BE2C (cell line): Measurements from ENCODE around the gene PHACTR3.

Experiments used
- DNase-seq: peaks from one replicate; pipeline ENCODE4 v3.0.0-alpha.2; 2020
- H3K27me3 ChIP-seq: fragments of 250-450 bp; sonication (Bioruptor Pico); 2 replicates; pipeline ENCODE4 v1.5.1; 2020; ENCODE audit warnings: mild to moderate bottlenecking
- H3K36me3 ChIP-seq: fragments of 250-450 bp; sonication (Bioruptor Pico); 2 replicates; pipeline ENCODE4 v1.5.1; 2020; ENCODE audit warnings: mild to moderate bottlenecking
- H3K4me1 ChIP-seq: fragments of 250-450 bp; sonication (Bioruptor Pico); 2 replicates; pipeline ENCODE4 v1.5.1; 2020
- H3K4me3 ChIP-seq: 2 replicates; pipeline ENCODE4 v1.5.1; 2011; ENCODE audit warnings: low read depth, low read length
- H3K9me3 ChIP-seq: fragments of 250-450 bp; sonication (Bioruptor Pico); 2 replicates; pipeline ENCODE4 v1.5.1; 2020
- TF ChIP-seq, protein P1 (sequence below): IDR thresholded peaks from 2 replicates; pipeline ENCODE4 v1.5.1; 2012; ENCODE audit warnings: mild to moderate bottlenecking, low read depth, low read length

PHACTR3 gene

DNA sequence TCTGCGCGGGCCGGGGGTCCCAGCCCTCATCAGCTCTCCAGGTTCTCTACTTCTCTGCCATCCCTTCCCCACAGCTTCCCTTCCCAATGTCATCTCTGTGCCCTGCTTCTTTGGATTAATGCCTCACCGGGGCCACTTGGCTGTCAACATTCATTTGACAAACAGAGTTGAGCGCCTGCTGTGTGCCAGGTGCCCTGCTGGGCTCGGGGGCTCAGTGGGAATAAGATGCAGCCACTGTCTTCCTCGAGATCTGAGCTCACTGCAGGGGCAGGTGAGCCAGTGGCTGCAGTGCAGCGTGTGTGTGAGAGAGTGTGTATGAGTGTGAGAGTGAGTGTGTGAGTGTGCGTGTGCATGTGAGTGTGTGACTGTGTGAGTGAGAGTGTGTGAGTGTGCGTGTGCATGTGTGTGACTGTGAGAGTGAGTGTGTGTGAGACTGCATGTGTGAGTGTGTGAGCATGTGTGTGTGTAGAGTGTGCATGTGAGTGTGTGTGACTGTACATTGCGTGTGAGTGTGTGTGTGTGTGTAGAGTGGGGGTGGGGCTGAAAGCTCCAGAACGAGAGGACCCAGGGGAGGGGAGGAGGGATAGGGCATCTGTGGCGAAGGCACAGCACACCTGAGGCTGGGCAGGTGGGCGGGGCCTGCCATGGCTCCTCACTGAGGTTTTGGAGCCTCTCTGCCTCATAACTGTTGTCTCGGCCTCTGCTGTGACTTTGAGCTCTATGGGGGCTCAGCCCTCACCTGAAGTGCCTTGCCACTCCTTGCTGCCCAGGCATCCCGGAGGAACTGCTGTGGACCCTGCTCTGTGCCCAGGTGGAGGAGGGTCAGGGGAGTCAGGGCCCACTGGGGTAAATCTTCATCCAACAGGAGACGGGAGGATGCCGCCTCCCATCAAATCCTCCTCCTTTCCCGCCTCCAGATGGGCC is 36.5 kb upstream of the PHACTR3 start:
- no peaks in the 10 kb centered on the region for H3K9me3 ChIP-seq
- H3K4me3 ChIP-seq, result no peak overlapping the region
- H3K4me1 ChIP-seq, result no peaks in the 10 kb centered on the region

DNA sequence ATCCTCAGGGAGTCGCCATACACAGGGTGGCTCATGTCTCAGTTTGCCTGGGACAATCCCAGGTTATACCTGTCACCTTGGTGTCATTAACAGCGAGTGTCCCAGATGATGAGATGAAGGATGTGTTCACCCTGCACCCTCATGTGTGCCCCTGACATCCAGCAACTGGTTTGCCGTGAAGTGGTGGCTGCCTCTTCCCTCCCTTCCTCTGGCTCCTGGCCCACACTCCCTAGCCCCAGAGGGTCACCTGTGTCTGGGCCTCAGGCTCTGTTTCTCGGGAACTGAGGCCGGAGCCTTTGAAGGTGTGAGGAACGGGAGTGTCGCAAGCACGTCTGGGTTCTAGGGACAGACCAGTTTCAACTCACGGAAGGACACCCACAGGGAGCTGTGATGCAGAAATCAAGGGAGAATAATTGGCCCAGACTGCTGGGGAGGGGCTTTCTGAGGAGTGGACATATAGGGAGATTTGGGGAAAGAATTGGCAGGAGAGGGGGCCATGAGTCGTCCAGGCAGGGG is 35.8 kb upstream of the PHACTR3 start:
- Histone ChIP-seq H3K4me3 (no peak overlapping the region), H3K9me3 (no peaks in the 10 kb centered on the region), H3K4me1 (no peaks in the 10 kb centered on the region), H3K27me3 (no peaks in the 10 kb centered on the region; the same call in 1 of the 2 replicates), H3K36me3 (no peaks in the 10 kb centered on the region)
- TF ChIP-seq, protein P1, sequence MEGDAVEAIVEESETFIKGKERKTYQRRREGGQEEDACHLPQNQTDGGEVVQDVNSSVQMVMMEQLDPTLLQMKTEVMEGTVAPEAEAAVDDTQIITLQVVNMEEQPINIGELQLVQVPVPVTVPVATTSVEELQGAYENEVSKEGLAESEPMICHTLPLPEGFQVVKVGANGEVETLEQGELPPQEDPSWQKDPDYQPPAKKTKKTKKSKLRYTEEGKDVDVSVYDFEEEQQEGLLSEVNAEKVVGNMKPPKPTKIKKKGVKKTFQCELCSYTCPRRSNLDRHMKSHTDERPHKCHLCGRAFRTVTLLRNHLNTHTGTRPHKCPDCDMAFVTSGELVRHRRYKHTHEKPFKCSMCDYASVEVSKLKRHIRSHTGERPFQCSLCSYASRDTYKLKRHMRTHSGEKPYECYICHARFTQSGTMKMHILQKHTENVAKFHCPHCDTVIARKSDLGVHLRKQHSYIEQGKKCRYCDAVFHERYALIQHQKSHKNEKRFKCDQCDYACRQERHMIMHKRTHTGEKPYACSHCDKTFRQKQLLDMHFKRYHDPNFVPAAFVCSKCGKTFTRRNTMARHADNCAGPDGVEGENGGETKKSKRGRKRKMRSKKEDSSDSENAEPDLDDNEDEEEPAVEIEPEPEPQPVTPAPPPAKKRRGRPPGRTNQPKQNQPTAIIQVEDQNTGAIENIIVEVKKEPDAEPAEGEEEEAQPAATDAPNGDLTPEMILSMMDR, result no peak
- DNase-seq, result no peak

More for the DNA sequence above, 36.5 kb upstream of the PHACTR3 start:
- TF ChIP-seq, protein P1, result no peak
- Histone ChIP-seq H3K36me3 (no peaks in the 10 kb centered on the region), H3K27me3 (no peaks in the 10 kb centered on the region; the same call in 1 of the 2 replicates)
- DNase-seq, result no peak

DNA sequence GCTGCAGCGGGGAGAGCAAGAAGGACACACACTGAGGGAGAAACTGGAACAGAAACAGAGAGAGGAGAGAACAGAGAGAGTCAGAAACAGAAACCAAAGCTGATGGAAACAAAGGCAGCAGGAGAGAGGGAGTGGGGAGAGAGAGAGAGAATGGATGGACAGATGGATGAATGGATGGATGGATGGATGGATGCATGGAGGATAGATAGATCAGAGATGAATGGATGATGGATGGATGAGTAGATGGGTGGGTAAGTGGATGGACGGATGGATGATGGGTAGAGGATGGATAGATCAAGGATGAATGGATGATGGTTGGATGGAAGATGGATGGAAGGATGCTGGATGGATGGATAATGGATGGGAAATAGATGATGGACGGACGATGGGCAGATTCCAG is 35.0 kb upstream of the PHACTR3 start:
- Histone ChIP-seq H3K4me3 (no peak overlapping the region), H3K4me1 (no peaks in the 10 kb centered on the region), H3K36me3 (no peaks in the 10 kb centered on the region), H3K27me3 (no peaks in the 10 kb centered on the region; the same call in 1 of the 2 replicates), H3K9me3 (no peaks in the 10 kb centered on the region)
- no peak for DNase-seq
- TF ChIP-seq, protein P1, result no peak

DNA sequence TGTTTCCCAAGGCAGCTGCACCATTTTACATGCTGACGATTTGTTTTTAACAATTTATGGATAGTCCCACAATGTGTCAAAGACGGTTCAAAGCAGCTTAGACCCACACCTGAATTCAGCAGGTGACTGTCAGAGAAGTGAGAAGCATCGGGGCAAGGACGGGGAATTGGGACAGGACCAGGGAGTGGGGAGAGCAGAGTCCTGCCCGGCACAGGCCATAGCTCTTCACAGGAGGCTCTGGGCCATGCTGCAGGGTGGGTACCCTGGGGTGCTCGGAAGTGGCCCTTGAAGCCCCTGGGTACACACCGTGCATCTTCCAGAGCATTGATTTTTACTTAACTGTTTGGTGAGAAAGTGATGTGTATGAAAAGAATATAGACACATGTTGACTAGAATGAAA is 33.2 kb upstream of the PHACTR3 start:
- H3K4me1 ChIP-seq, result no peaks in the 10 kb centered on the region
- DNase-seq, result no peak
- H3K36me3 ChIP-seq, result no peaks in the 10 kb centered on the region
- H3K4me3 ChIP-seq, result no peak overlapping the region
- TF ChIP-seq, protein P1, result no peak
- no peaks in the 10 kb centered on the region for H3K9me3 ChIP-seq
- peaks cover 7% of the 10 kb centered on the region for H3K27me3 ChIP-seq

DNA sequence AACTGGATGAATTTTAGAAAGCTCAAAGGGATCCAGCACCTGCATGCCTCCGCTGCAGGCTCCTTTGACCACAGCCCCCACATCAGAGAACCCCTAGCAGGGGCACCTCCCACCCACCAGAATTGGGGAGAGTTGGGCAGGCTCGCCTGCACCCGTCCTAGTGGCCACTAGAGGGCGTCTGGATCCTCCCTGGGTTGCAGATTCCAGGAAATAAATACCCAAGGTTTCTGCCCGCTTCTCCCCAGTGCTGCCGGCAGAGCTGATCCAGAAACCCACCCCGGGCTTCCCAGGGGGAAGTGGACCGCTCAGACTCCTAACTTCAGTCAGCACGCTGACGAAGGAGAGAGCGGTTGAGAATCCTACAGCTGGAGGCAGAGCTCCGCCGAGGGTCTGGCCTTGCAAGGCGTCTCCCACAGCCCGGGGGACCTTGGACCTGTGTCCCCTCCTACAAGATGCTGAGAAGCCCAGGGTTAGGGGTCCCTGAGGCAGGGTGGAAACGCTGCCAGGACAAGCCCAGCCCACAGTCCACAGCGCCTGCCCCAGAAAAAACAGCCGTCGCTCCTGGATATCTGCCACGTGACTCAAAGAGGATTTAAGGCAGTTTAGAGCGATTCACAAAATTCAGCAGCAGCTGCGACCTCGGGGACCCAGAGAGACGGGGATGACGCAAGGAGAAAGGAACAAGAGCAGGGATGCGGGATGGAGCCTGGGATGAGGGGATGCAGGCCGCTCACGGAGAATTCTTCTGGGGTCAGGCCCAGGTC is 32.6 kb upstream of the PHACTR3 start:
- TF ChIP-seq, protein P1, result peak; percentile 96
- Histone ChIP-seq H3K4me1 (no peaks in the 10 kb centered on the region), H3K9me3 (no peaks in the 10 kb centered on the region), H3K36me3 (no peaks in the 10 kb centered on the region), H3K4me3 (peak overlapping the region; percentile 54), H3K27me3 (peaks cover 13% of the 10 kb centered on the region)
- peak; percentile 70 for DNase-seq
